ENCODE measurements around the gene GNG5.

DNA sequence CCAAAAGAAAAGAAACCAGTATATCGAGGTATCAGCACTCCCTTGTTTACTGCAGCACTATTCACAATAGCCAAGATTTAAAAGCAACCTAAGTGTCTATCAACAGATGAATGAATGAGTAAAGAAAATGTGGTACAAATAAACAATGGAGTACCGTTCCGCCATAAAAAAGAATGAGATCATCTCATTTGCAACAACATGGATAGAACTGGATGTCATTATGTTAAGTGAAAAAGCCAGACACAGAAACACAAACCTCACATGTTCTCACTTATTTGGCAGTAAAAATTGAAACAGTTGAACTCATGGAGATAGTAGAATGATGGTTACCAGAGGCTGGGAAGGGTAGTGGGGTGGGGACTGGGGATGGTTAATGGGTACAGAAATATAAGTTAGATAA lies 4.3 kb upstream of the GNG5 start:
- TF ChIP-seq TAF1 (IDR thresholded peaks at IDR 0.05; ENCODE audit: borderline replicate concordance, insufficient read depth, low read length) (no peak), POLR2AphosphoS5 (IDR thresholded peaks at IDR 0.05; ENCODE audit: low read depth, low read length) (no peak)
